HepG2 (cell line): ENCODE results near the gene ALPL.

Experiments
- CTCF ChIP-seq: sonication (generic); formaldehyde crosslinking; IDR thresholded peaks from 2 replicates; pipeline ENCODE4 v1.5.0; 2020; ENCODE audit warnings: mild to moderate bottlenecking, missing genetic modification reagents, moderate library complexity
- HES4 ChIP-seq: sonication (generic); formaldehyde crosslinking; IDR thresholded peaks from 2 replicates; pipeline ENCODE4 v1.9.0; 2021; ENCODE audit warnings: mild to moderate bottlenecking, missing genetic modification reagents, borderline replicate concordance
- KDM1A ChIP-seq: IDR thresholded peaks from 2 replicates; pipeline ENCODE4 v1.6.1; 2016; ENCODE audit warnings: missing compliant biosample characterization

- TF ChIP-seq CTCF (CRISPR knock-in tag) (no peak), KDM1A (CRISPR knock-in tag) (no peak), HES4 (CRISPR knock-in tag) (no peak)
Observed at GRCh38 chr1:21559788-21560567, 50.8 kb downstream of the ALPL start.
